ENCODE results near the gene SNX8.
"Not testable (repeated sequence)": the region's sequence is repeated elsewhere in the genome, so short reads cannot be mapped to it uniquely, and the experiment has no call there.

The SNX8 gene

DNA sequence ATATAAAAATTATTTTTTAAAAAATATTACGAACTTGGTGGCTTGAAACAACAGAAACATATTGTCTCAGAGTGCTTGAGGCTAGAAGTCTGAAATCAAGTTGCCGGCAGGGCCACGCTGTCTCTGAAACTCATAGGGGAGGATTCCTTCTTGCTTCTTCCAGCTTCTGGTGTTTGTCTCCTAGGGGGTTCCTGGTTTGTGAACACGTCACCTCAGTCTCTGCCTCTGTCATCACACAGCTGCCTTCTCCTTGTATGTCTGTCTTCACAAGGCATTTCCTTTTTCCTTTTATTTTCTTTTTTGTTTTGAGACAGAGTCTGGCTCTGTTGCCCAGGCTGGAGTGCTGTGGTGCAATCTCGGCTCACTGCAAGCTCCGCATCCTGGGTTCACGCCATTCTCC lies 12.7 kb upstream of the SNX8 start:
- no peak for DNase-seq

- no peak for DNase-seq
These were observed 10.9 kb upstream of the SNX8 start for GRCh38 chr7:2325162-2325561.

DNA sequence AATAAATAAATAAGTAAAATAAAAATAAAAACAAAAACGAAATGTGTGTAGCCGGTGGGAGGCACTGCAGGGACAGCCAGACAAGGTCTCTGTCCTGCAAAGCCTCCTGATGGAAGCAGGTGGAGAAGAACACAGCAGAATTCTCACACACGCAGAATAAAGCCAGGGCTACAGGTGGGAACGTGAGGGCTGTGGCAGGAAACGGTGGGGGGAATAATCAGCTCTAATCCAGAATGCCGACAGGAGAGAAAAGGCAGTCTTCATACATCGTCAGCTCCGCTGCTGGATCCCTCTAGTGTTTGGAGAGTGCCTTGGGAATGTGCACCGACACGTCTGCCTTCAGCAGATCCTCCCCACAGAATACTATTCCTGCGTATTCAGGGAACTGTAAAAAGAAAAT lies 6.8 kb upstream of the SNX8 start:
- DNase-seq = no peak

- no peak for DNase-seq
These were observed 3.5 kb upstream of the SNX8 start for GRCh38 chr7:2317556-2318293.

GRCh38 chr7:2316578-2316977 lies 2.3 kb upstream of the SNX8 start:
- no peak for DNase-seq

DNA sequence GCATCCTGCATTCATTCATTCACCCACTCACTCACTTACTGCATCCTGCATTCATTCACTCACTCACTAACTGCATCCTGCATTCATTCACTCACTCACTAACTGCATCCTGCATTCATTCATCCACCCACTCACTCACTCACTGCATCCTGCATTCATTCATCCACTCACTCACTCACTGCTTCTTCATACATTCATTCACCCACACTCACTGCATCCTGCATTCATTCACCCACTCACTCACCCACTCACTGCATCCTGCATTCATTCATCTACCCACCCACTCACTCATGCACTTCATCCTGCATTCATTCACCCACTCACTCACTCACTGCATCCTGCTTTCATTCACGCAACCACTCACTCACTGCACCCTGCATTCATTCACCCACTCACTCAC lies 1.5 kb upstream of the SNX8 start:
- no peak for DNase-seq

DNA sequence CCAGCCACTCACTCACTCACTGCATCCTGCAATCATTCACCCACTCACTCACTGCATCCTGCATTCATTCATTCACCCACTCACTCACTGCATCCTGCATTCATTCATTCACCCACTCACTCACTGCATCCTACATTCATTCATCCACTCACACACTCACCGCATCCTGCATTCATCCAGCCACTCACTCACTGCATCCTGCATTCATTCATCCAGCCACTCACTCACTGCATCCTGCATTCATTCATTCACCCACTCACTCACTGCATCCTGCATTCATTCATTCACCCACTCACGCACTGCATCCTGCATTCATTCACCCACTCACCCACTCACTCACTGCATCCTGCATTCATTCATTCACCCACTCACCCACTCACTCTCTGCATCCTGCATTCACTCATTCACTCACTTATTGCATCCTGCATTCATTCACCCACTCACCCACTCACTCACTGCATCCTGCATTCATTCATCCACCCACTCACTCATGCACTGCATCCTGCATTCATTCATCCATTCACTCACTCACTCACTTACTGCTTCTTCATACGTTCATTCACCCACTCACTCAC lies 802 bp upstream of the SNX8 start:
- not testable (repeated sequence) for DNase-seq

DNA sequence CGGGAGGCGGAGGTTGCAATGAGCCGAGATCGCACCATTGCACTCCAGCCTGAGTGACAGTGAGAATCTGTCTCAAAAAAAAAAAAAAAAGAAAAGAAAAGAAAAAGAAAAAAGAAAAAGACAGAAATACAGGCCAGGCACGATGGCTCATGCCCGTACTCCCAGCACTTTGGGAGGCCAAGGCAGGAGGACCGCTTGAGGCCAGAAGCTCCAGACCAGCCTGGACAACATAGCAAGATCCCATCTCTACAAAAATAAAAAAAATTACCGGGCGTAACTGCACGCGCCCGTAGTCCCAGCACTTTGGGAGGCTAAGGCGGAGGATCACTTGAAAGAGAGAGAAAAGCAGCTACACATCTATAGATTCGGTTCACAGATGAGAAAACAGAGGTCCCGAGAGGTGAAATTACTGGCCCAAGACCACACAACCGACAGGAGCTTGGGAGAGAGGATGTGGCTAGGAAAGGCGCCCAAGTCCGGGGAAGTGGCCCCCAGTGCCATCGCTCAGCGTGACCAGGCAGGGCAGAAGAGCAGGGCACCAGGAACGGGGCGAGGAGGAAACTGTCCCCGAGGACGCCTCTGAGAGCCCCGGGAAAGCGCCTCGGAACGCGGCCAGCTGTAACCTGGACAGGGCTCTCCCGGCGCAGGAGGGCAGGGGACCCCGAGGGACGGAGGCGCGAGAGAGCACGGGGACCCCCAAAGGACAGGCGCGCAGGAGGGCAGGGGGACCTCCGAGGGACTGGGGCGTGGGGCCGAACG lies 612 bp downstream of the SNX8 start:
- no peak for DNase-seq

DNA sequence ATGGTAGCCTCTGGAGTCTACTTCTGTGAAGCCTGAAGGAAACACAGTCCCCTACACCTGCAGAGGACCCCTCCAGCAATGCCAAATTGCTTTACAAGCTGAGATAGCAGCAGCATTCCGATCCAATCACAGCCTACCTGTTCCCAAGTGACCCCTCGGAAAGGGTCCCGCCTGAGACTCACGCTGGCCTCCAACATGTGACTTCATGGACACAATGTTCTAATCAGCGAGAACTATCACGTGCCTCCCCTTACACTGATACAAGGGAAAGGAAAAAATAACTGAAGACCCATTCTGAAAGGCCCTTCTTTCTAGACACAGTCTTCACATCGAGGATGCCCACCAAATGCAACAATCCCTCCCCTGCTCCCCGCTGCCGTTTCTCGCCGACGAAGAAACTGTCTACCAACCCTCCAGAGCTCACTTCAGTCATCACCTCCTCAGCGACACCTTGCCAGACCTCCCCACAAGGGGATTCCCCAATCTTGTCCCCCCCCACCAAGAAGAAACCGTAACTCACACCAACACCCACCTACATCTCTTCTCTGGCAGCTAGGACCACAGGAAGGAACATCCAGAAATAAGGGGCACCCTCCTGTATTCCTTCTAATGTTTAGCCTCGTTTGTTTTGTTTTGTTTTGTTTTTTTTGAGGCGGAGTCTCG lies 1.8 kb downstream of the SNX8 start:
- DNase-seq = no peak

GRCh38 chr7:2309889-2310331 lies 4.3 kb downstream of the SNX8 start:
- DNase-seq = no peak

- DNase-seq = no peak
These were observed 6.5 kb downstream of the SNX8 start for GRCh38 chr7:2307690-2308107.

DNA sequence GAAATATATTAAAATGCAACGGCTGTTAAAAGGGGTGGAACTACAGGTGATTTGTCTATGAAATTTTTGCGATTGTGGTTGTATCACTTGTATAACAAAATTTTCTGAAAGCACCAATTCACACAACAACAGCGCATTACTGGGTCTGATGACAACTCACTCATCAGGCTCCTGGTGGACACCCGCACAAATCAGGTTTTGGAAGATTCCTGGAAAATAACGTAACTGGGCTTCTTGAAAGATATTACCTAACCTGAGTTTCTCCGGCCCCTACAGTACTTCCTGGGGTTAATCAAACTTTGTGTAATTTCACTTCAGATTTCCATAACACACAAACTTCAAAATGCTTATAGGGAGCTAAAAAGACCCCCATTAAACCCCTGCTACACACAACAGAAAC lies 7.6 kb downstream of the SNX8 start:
- DNase-seq = no peak

GRCh38 chr7:2305258-2305657 lies 9.0 kb downstream of the SNX8 start:
- DNase-seq = not testable (repeated sequence)

- not testable (repeated sequence) for DNase-seq
These were observed 10.7 kb downstream of the SNX8 start for GRCh38 chr7:2303520-2303919.

GRCh38 chr7:2302743-2303397 lies 11.4 kb downstream of the SNX8 start:
- not testable (repeated sequence) for DNase-seq

GRCh38 chr7:2301511-2301863 lies 12.8 kb downstream of the SNX8 start:
- no peak for DNase-seq

DNA sequence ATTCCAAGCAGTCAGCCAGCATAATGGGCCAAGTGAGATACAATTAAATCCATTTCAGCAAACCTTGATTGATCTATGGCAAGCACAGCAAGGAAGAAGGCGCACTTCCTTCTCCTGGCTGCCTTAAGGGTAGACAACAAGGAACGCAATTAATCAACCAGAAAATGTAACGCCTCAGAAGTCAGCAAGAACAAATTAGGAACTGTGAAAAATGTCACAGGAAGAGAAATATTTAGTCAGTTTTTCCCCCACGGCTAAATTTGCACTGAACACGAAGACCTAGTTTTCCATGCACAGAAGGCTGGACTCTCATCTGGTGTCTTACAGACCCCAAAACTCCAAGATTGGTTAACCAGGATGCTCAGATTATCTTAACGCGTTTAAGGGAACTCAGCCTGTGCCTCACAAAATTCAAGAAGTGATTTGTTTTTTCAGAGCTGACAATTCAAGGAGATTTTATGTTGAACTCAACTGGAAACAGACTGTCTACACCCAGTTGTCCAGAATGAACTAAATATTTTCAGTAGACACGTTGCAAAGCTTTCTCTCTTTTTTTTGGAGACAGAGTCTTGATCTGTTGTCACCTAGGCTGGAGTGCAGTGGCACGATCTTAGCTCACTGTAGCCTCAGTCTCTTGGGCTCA lies 14.2 kb downstream of the SNX8 start:
- DNase-seq = no peak

- DNase-seq = no peak
These were observed 15.0 kb downstream of the SNX8 start for GRCh38 chr7:2299131-2299829.

DNA sequence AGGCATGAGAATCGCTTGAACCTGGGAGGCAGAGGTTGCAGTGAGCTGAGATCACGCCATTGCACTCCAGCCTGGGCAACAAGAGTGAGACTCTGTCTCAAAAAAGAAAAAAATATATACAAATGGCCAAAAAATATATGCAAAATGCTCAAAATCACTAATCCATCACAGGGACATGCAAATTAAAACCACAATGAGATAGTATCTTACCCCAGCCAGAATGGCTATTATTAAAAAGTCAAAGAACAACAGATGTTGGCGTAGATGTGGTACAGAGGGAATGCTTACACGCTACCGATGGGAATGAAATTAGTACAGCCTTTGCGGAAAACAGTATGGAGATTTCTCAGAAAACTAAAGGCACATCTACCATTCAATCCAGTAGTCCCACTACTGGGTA lies 17.4 kb downstream of the SNX8 start:
- DNase-seq = no peak

- DNase-seq = no peak
These were observed 18.2 kb downstream of the SNX8 start for GRCh38 chr7:2295936-2296620.

GRCh38 chr7:2290877-2291276 lies 23.4 kb downstream of the SNX8 start:
- no peak for DNase-seq

Measured in activated effector memory CD4-positive, alpha-beta T cell treated with anti-CD3 and anti-CD28 coated beads, Interleukin-2, amount 50 U/mL, for 16 hours (primary cell).